ENCODE measurements around the gene ST6GAL1. TPM values are rescaled to one million over a fixed set of nuclear protein-coding genes. Genes with fewer than 3 reads are reported as not detected.

The ST6GAL1 gene
- total and polyA plus RNA-seq, 2 of the 8 experiments (the other 6 are each of a cell fraction or from before 2014, with no cell fraction given), result 62.8 to 80.9 TPM

DNA sequence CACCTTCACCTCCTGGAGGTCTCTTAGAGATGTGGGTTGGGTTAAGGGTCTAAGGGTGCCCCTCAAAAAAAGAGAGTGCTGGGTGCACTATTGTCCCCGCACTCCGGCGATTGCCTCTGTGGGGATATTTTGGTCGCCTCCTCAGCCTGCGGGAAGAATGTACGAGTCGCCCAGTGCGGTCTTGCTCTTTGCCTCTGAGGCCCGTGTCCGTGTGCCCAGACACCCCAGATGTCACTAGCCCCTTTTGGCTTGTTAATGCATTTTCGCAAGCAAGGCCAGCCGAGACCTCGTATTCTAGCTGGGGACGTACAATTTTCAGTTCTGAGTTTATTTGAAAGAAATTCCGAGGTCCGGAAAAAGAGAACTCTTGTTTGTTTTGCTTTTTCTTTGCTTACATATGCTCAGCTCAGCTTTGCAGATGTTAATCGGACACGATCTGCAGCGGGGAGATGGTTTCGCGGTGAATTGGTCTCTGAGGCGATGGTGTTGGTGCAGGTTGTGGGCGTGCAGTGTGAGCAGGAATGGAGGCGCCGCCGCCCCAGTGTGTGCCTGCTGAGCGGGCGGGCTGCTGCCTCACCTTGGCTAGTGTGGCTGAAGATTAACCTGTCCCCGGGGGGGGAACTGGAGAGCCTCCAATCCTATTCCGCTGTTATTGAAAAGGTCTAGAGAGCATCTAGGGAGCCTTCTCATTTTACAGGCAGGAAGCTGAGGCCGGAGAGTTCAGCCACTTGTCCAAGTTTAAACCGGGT is 1.4 kb downstream of the ST6GAL1 start (continued):
- TF ChIP-seq, protein P1, sequence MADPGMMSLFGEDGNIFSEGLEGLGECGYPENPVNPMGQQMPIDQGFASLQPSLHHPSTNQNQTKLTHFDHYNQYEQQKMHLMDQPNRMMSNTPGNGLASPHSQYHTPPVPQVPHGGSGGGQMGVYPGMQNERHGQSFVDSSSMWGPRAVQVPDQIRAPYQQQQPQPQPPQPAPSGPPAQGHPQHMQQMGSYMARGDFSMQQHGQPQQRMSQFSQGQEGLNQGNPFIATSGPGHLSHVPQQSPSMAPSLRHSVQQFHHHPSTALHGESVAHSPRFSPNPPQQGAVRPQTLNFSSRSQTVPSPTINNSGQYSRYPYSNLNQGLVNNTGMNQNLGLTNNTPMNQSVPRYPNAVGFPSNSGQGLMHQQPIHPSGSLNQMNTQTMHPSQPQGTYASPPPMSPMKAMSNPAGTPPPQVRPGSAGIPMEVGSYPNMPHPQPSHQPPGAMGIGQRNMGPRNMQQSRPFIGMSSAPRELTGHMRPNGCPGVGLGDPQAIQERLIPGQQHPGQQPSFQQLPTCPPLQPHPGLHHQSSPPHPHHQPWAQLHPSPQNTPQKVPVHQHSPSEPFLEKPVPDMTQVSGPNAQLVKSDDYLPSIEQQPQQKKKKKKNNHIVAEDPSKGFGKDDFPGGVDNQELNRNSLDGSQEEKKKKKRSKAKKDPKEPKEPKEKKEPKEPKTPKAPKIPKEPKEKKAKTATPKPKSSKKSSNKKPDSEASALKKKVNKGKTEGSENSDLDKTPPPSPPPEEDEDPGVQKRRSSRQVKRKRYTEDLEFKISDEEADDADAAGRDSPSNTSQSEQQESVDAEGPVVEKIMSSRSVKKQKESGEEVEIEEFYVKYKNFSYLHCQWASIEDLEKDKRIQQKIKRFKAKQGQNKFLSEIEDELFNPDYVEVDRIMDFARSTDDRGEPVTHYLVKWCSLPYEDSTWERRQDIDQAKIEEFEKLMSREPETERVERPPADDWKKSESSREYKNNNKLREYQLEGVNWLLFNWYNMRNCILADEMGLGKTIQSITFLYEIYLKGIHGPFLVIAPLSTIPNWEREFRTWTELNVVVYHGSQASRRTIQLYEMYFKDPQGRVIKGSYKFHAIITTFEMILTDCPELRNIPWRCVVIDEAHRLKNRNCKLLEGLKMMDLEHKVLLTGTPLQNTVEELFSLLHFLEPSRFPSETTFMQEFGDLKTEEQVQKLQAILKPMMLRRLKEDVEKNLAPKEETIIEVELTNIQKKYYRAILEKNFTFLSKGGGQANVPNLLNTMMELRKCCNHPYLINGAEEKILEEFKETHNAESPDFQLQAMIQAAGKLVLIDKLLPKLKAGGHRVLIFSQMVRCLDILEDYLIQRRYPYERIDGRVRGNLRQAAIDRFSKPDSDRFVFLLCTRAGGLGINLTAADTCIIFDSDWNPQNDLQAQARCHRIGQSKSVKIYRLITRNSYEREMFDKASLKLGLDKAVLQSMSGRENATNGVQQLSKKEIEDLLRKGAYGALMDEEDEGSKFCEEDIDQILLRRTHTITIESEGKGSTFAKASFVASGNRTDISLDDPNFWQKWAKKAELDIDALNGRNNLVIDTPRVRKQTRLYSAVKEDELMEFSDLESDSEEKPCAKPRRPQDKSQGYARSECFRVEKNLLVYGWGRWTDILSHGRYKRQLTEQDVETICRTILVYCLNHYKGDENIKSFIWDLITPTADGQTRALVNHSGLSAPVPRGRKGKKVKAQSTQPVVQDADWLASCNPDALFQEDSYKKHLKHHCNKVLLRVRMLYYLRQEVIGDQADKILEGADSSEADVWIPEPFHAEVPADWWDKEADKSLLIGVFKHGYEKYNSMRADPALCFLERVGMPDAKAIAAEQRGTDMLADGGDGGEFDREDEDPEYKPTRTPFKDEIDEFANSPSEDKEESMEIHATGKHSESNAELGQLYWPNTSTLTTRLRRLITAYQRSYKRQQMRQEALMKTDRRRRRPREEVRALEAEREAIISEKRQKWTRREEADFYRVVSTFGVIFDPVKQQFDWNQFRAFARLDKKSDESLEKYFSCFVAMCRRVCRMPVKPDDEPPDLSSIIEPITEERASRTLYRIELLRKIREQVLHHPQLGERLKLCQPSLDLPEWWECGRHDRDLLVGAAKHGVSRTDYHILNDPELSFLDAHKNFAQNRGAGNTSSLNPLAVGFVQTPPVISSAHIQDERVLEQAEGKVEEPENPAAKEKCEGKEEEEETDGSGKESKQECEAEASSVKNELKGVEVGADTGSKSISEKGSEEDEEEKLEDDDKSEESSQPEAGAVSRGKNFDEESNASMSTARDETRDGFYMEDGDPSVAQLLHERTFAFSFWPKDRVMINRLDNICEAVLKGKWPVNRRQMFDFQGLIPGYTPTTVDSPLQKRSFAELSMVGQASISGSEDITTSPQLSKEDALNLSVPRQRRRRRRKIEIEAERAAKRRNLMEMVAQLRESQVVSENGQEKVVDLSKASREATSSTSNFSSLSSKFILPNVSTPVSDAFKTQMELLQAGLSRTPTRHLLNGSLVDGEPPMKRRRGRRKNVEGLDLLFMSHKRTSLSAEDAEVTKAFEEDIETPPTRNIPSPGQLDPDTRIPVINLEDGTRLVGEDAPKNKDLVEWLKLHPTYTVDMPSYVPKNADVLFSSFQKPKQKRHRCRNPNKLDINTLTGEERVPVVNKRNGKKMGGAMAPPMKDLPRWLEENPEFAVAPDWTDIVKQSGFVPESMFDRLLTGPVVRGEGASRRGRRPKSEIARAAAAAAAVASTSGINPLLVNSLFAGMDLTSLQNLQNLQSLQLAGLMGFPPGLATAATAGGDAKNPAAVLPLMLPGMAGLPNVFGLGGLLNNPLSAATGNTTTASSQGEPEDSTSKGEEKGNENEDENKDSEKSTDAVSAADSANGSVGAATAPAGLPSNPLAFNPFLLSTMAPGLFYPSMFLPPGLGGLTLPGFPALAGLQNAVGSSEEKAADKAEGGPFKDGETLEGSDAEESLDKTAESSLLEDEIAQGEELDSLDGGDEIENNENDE (IDR thresholded peaks at IDR 0.05; ENCODE audit: insufficient replicate concordance, low read length), result no peak
- TF ChIP-seq EP300 (IDR thresholded peaks at IDR 0.05; ENCODE audit: borderline replicate concordance in 1 of 2, low read depth in 2 of 2, low read length in 2 of 2), result no peak
- 0 out of 3 replicates have a peak, but pooled peaks of 1 of the 2 experiments have one; percentile 45 for TF ChIP-seq POLR2A (IDR thresholded peaks at IDR 0.05; ENCODE audit: control extremely low read depth in 1 of 2, low read depth in 2 of 2, low read length in 2 of 2)
- TF ChIP-seq YY1 (IDR thresholded peaks at IDR 0.05; ENCODE audit: low read depth, low read length), result no peak; the same call in 1 of the 2 replicates
- TF ChIP-seq HDAC2 (IDR thresholded peaks at IDR 0.05; ENCODE audit: borderline replicate concordance in 1 of 2, low read depth in 2 of 2, low read length in 2 of 2), result 0 out of 4 replicates have a peak, but pooled peaks of 1 of the 2 experiments have one; percentile 8
- TF ChIP-seq CBX5 (IDR thresholded peaks at IDR 0.05; ENCODE audit: low read depth, low read length), result no peak
- TF ChIP-seq, protein P2, sequence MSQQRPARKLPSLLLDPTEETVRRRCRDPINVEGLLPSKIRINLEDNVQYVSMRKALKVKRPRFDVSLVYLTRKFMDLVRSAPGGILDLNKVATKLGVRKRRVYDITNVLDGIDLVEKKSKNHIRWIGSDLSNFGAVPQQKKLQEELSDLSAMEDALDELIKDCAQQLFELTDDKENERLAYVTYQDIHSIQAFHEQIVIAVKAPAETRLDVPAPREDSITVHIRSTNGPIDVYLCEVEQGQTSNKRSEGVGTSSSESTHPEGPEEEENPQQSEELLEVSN (IDR thresholded peaks at IDR 0.05), result no peak
- TF ChIP-seq SAP30 (IDR thresholded peaks at IDR 0.05; ENCODE audit: insufficient read depth, insufficient replicate concordance, low read length), result peak; percentile 2

Measured in H1 (cell line).